K562 (cell line): ENCODE data around the gene NET1. TPM values are rescaled to one million over a fixed set of nuclear protein-coding genes. Genes with fewer than 3 reads are reported as not detected.

Experiments
- ATAC-seq: fragments of 200-7000 bp; cut with Tn5 transposase; 3 replicates; pipeline ENCODE4 v1.9.1; 2020; ENCODE audit warnings: moderate library complexity
- BruUV-seq: library from RNA; stranded (reverse); fragments of 400-500 nt; replicated peaks from 2 replicates; lab custom pipeline; 2021; lab: Mats Ljungman, UMichigan
- CTCF ChIA-PET: fragments of 300-600 bp; formaldehyde crosslinking; extraction: SDS; loops from one replicate; lab custom pipeline; 2021; ENCODE audit warnings: low intra/inter-chr PET ratio; lab: Yijun Ruan, JAX
- POLR2A ChIA-PET: fragments of 300-600, 350-650 bp; sonication (Branson Sonifier 250); formaldehyde crosslinking; extraction: SDS; loops from one replicate; lab custom pipeline; 2021; ENCODE audit warnings: antibody characterized with exemption, inconsistent platforms; lab: Yijun Ruan, JAX
- DNase-seq, 4 experiments: peaks; one replicate each; pipeline versions ENCODE4 v3.0.0 to v3.0.0-alpha.2; 2011 to 2018; ENCODE audit warnings: low spot score in 3 of 4, mixed read lengths in 3 of 4; ENCODE audit errors: extremely low read depth in 1 of 4
- FAIRE-seq: peaks from 2 replicates; lab custom pipeline; 2011; peaks lifted over from hg19 to GRCh38; lab: Jason Lieb, UNC
- H2AFZ ChIP-seq: 2 replicates; pipeline ENCODE4 v1.6.0; 2011; ENCODE audit warnings: low read depth, low read length, control low read depth, inconsistent platforms
- H3K27ac ChIP-seq: fragments of 200-600 bp; 3 replicates; pipeline ENCODE4 v1.8.0; 2011; ENCODE audit warnings: low read depth, mild to moderate bottlenecking, control low read depth, inconsistent platforms, low read length, moderate library complexity, mixed read lengths; ENCODE audit errors: extremely low read depth
- H3K27me3 ChIP-seq, 2 experiments: fragments of 300-600 bp in 1 of 2; 2 replicates in 1 of 2; 3 replicates in 1 of 2; pipeline versions ENCODE4 v1.6.0 to v1.8.0; 2011; ENCODE audit warnings: inconsistent platforms in 2 of 2, low read length in 2 of 2, mild to moderate bottlenecking in 1 of 2, mixed read lengths in 1 of 2, moderate library complexity in 1 of 2; ENCODE audit not compliant: control insufficient read depth in 2 of 2, insufficient read depth in 2 of 2
- H3K36me3 ChIP-seq: fragments of 300-600 bp; 3 replicates; pipeline ENCODE4 v1.8.0; 2011; ENCODE audit warnings: mild to moderate bottlenecking, low read length, inconsistent platforms; ENCODE audit not compliant: control insufficient read depth, insufficient read depth
- H3K4me1 ChIP-seq, 2 experiments: fragments of 200-600 bp in 1 of 2; replicated peaks in 1 of 2; 2 replicates in 1 of 2; 3 replicates in 1 of 2; pipeline versions ENCODE4 v1.5.1 to v1.8.0; 2011; ENCODE audit warnings: inconsistent platforms in 2 of 2, low read length in 2 of 2, mild to moderate bottlenecking in 1 of 2, mixed read lengths in 1 of 2, moderate library complexity in 1 of 2; ENCODE audit not compliant: control insufficient read depth in 2 of 2, insufficient read depth in 2 of 2
- H3K4me2 ChIP-seq: 2 replicates; pipeline ENCODE4 v1.6.1; 2011; ENCODE audit warnings: low read length, control low read depth, inconsistent platforms, mixed read lengths; ENCODE audit not compliant: insufficient read depth
- H3K4me3 ChIP-seq: fragments of 200-600 bp; sonication (generic), shearing (Covaris generic); 2 replicates; pipeline ENCODE4 v1.5.1; 2016; ENCODE audit warnings: control low read depth, inconsistent platforms
- H3K79me2 ChIP-seq: fragments of 200-600 bp; 3 replicates; pipeline ENCODE4 v1.8.0; 2011; ENCODE audit warnings: low read length, inconsistent platforms; ENCODE audit not compliant: control insufficient read depth, insufficient read depth
- H3K9ac ChIP-seq, 2 experiments: 2 replicates each; pipeline versions ENCODE4 v1.6.0 to v1.6.1; 2011; ENCODE audit warnings: low read depth in 2 of 2, low read length in 2 of 2, control low read depth in 1 of 2, inconsistent platforms in 1 of 2, mild to moderate bottlenecking in 1 of 2, mixed read lengths in 1 of 2; ENCODE audit not compliant: insufficient read depth in 1 of 2
- H3K9me1 ChIP-seq: one replicate; pipeline ENCODE4 v1.6.0; 2011; ENCODE audit warnings: inconsistent platforms, mild to moderate bottlenecking, low read length, moderate library complexity; ENCODE audit not compliant: control insufficient read depth, insufficient read depth
- H3K9me3 ChIP-seq: replicated peaks from 2 replicates; pipeline ENCODE4 v1.5.1; 2011; ENCODE audit warnings: low read depth, low read length, inconsistent platforms; ENCODE audit not compliant: control insufficient read depth, insufficient read depth
- H4K20me1 ChIP-seq: replicated peaks from 2 replicates; pipeline ENCODE4 v1.6.1; 2011; ENCODE audit warnings: low read length, inconsistent platforms, mixed read lengths; ENCODE audit not compliant: control insufficient read depth, insufficient read depth
- ASH1L ChIP-seq: fragments of 450-650 bp; IDR thresholded peaks from 2 replicates; pipeline ENCODE4 v1.6.1; 2018; ENCODE audit warnings: borderline replicate concordance, mild to moderate bottlenecking, low read depth; ENCODE audit not compliant: partially characterized antibody
- DEAF1 ChIP-seq: fragments of 450-650 bp; formaldehyde crosslinking; IDR thresholded peaks from 2 replicates; pipeline ENCODE4 v1.4.0; 2020; ENCODE audit warnings: mild to moderate bottlenecking, moderate library complexity
- EWSR1 ChIP-seq: fragments of 450-650 bp; IDR thresholded peaks from 2 replicates; pipeline ENCODE4 v1.6.1; 2018; ENCODE audit warnings: borderline replicate concordance, mild to moderate bottlenecking, low read depth, moderate library complexity; ENCODE audit not compliant: partially characterized antibody
- LARP7 ChIP-seq: fragments of 450-650 bp; IDR thresholded peaks from 2 replicates; pipeline ENCODE4 v1.6.1; 2016
- MEIS2 ChIP-seq: fragments of 450-650 bp; IDR thresholded peaks from 2 replicates; pipeline ENCODE4 v1.6.1; 2014; ENCODE audit warnings: mild to moderate bottlenecking; ENCODE audit not compliant: partially characterized antibody
- SAFB ChIP-seq: fragments of 200-400 bp; formaldehyde crosslinking; IDR thresholded peaks from 2 replicates; pipeline ENCODE4 v1.6.1; 2017; ENCODE audit warnings: low read depth, low read length, borderline replicate concordance
- SIN3B ChIP-seq: fragments of 450-650 bp; IDR thresholded peaks from 2 replicates; pipeline ENCODE4 v1.6.1; 2017; ENCODE audit warnings: low read depth, mild to moderate bottlenecking, moderate library complexity
- TAL1 ChIP-seq: fragments of 450-650 bp; IDR thresholded peaks from 2 replicates; pipeline ENCODE4 v1.6.1; 2016; ENCODE audit warnings: mild to moderate bottlenecking
- ZNF121 ChIP-seq: sonication (generic); formaldehyde crosslinking; conservative IDR thresholded peaks from 2 replicates; pipeline ENCODE4 v1.8.0; 2022; ENCODE audit warnings: missing genetic modification reagents
- ZNF146 ChIP-seq: IDR thresholded peaks from one replicate; pipeline ENCODE4 v1.6.1; 2018; ENCODE audit warnings: missing compliant biosample characterization; ENCODE audit not compliant: unreplicated experiment
- WGBS: fragments of 100-300 bp; shearing (Covaris generic); methylation state at CpG from one replicate; pipeline ENCODE4 v1.1.6; 2016; ENCODE audit warnings: low coverage, mixed read lengths; ENCODE audit not compliant: insufficient coverage; ENCODE audit errors: missing lambda C conversion rate; 5-methylcytosine and 5-hydroxymethylcytosine counted together
- in situ Hi-C: fragments of 300-500 bp; cut with MboI; formaldehyde crosslinking; loops from 4 replicates; pipeline ENCODE4 v1.15.0; 2018; ENCODE audit warnings: inconsistent platforms, mixed read lengths
- intact Hi-C: fragments of 100-400 bp; cut with micrococcal nuclease; formaldehyde crosslinking; loops from 2 replicates; pipeline ENCODE4 v1.14.2; 2022
- polyA plus RNA-seq, 8 experiments: library from polyadenylated mRNA; depleted of rRNA in 4 of 8; stranded (reverse) in 5 of 8; unstranded in 3 of 8; fragments of >200 nt; fragmentation: Nextera tagmentation in 2 of 8; fragmentation: Illumina TruSeq in 1 of 8; extraction: Ambion mirVana in 2 of 8; extraction: Trizol in 1 of 8; gene quantifications; 2 replicates each; pipeline versions ENCODE4 v1.2.1 to v1.2.3, GENCODE V29; 2011 to 2014; ENCODE audit warnings: inconsistent platforms in 1 of 8, missing spikeins in 1 of 8
- total RNA-seq, 7 experiments: library from RNA; depleted of rRNA in 6 of 7; stranded (reverse); fragments of >200 nt in 6 of 7; fragmentation: Illumina TruSeq in 2 of 7; extraction: Trizol in 2 of 7; gene quantifications; 2 replicates each; pipeline versions ENCODE4 v1.2.1 to v1.2.3, GENCODE V29; 2011 to 2021; ENCODE audit warnings: low replicate concordance in 1 of 7
- TF ChIP-seq, protein P1 (sequence below): fragments of 250-450 bp; sonication (Bioruptor Pico); IDR thresholded peaks from 2 replicates; pipeline ENCODE4 v1.8.0; 2022; ENCODE audit warnings: inconsistent platforms
- TF ChIP-seq, protein P2 (sequence below), 2 experiments: IDR thresholded peaks; 2 replicates each; pipeline ENCODE4 v1.6.1; 2012; ENCODE audit warnings: improper control_type of control experiment in 2 of 2, low read depth in 2 of 2, low read length in 2 of 2, borderline replicate concordance in 1 of 2

Gene NET1
- total and polyA plus RNA-seq, 9 of the 15 experiments (the other 6 are each of a cell fraction or from before 2014, with no cell fraction given): 47.4 to 258 (median 106) TPM

GRCh38 chr10:5442065-5442989, 30.0 kb downstream of the NET1 start:
- 57% methylated on average over 9 of the region's 9 CpGs for WGBS
- no peak for ATAC-seq
- 0 out of 2 replicates have a peak, but pooled peaks have one; percentile 4 for TF ChIP-seq TAL1
- peak; percentile 94 for TF ChIP-seq ZNF121 (CRISPR knock-in tag)
- TF ChIP-seq, protein P1, sequence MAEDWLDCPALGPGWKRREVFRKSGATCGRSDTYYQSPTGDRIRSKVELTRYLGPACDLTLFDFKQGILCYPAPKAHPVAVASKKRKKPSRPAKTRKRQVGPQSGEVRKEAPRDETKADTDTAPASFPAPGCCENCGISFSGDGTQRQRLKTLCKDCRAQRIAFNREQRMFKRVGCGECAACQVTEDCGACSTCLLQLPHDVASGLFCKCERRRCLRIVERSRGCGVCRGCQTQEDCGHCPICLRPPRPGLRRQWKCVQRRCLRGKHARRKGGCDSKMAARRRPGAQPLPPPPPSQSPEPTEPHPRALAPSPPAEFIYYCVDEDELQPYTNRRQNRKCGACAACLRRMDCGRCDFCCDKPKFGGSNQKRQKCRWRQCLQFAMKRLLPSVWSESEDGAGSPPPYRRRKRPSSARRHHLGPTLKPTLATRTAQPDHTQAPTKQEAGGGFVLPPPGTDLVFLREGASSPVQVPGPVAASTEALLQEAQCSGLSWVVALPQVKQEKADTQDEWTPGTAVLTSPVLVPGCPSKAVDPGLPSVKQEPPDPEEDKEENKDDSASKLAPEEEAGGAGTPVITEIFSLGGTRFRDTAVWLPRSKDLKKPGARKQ (CRISPR knock-in tag): no peak
- TF ChIP-seq ASH1L: no peak
- TF ChIP-seq DEAF1: peak; percentile 73
- no peak for TF ChIP-seq SIN3B
- no peak for TF ChIP-seq EWSR1
- TF ChIP-seq, protein P2, sequence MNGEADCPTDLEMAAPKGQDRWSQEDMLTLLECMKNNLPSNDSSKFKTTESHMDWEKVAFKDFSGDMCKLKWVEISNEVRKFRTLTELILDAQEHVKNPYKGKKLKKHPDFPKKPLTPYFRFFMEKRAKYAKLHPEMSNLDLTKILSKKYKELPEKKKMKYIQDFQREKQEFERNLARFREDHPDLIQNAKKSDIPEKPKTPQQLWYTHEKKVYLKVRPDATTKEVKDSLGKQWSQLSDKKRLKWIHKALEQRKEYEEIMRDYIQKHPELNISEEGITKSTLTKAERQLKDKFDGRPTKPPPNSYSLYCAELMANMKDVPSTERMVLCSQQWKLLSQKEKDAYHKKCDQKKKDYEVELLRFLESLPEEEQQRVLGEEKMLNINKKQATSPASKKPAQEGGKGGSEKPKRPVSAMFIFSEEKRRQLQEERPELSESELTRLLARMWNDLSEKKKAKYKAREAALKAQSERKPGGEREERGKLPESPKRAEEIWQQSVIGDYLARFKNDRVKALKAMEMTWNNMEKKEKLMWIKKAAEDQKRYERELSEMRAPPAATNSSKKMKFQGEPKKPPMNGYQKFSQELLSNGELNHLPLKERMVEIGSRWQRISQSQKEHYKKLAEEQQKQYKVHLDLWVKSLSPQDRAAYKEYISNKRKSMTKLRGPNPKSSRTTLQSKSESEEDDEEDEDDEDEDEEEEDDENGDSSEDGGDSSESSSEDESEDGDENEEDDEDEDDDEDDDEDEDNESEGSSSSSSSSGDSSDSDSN (IDR thresholded peaks at IDR 0.05; ENCODE audit: borderline replicate concordance in 1 of 2, low read depth in 2 of 2, low read length in 2 of 2): no peak
- no peak for TF ChIP-seq SAFB
- no peak for TF ChIP-seq LARP7
- no peak for TF ChIP-seq ZNF146 (CRISPR knock-in tag)
- TF ChIP-seq MEIS2: no peak

More at GRCh38 chr10:5442065-5442989, 30.0 kb downstream of the NET1 start:
- in situ Hi-C loops (loop anchor here (5.0 kb wide), 1 partner anchor 180 kb away; no protein-coding TSS in a partner anchor), intact Hi-C loops (loop anchor here (5.0 kb wide), 1 partner anchor 165 kb away; no protein-coding TSS in a partner anchor)
- DNase-seq (peak; percentile 29 to 66 (median 44)), FAIRE-seq (no peak)
- Histone ChIP-seq H3K9ac (no peak overlapping the region), H3K9me1 (no peaks in the 10 kb centered on the region), H3K27me3 (no peaks in the 10 kb centered on the region), H3K27ac (no peak overlapping the region), H3K4me3 (no peak overlapping the region), H3K4me1 (peaks cover 4 to 14% of the 10 kb centered on the region in 2 experiments; a peak in 3 of 5 replicates), H3K4me2 (no peak overlapping the region), H3K36me3 (peaks cover 56% of the 10 kb centered on the region; the same call in 2 of the 3 replicates), H4K20me1 (no peaks in the 10 kb centered on the region), H2AFZ (no peak overlapping the region), H3K9me3 (no peaks in the 10 kb centered on the region), H3K79me2 (peaks cover 74% of the 10 kb centered on the region)
- CTCF ChIA-PET: interaction anchor here (0.5 to 3.3 kb wide), 9 partner anchors 14 to 626 kb away, joined by 3 to 34 read pairs (median 4); partner anchors contain the start of gene TASOR2
- no TSS peak for BruUV-seq
- POLR2A ChIA-PET: interaction anchor here (0.7 to 1.8 kb wide), 8 partner anchors 9 to 261 kb away, joined by 3 to 7 read pairs (median 3); no protein-coding TSS in a partner anchor
